Activated T-cell treated with anti-CD3 and anti-CD28 coated beads, Interleukin-2, amount 50 U/mL, for 24 hours (primary cell): ENCODE measurements around the gene CAMSAP1.

Experiments used
- DNase-seq: peaks from one replicate; pipeline ENCODE4 v3.0.0-alpha.2; 2020
- H3K27ac Mint-ChIP-seq: 2 replicates; pipeline ENCODE4 v1.8.0; 2020; ENCODE audit warnings: mild to moderate bottlenecking, mixed read lengths
- H3K27me3 Mint-ChIP-seq: 2 replicates; pipeline ENCODE4 v1.8.0; 2020; ENCODE audit warnings: mixed read lengths
- H3K36me3 Mint-ChIP-seq: 2 replicates; pipeline ENCODE4 v1.8.0; 2020; ENCODE audit warnings: low read depth, mixed read lengths
- H3K4me1 Mint-ChIP-seq: 2 replicates; pipeline ENCODE4 v1.8.0; 2020; ENCODE audit warnings: low read depth, mixed read lengths
- H3K4me3 Mint-ChIP-seq: 2 replicates; pipeline ENCODE4 v1.8.0; 2020; ENCODE audit warnings: mild to moderate bottlenecking, moderate library complexity, mixed read lengths
- H3K9me3 Mint-ChIP-seq: 2 replicates; pipeline ENCODE4 v1.8.0; 2020; ENCODE audit warnings: mixed read lengths

Gene CAMSAP1

GRCh38 chr9:135818718-135819475 is 88.4 kb downstream of the CAMSAP1 start:
- peaks cover 97% of the 10 kb centered on the region for H3K36me3 Mint-ChIP-seq
- no peaks in the 10 kb centered on the region for H3K27me3 Mint-ChIP-seq

GRCh38 chr9:135817951-135818717 is 89.2 kb downstream of the CAMSAP1 start:
- no peaks in the 10 kb centered on the region for H3K9me3 Mint-ChIP-seq
- no peaks in the 10 kb centered on the region for H3K27me3 Mint-ChIP-seq
- no peaks in the 10 kb centered on the region for H3K4me1 Mint-ChIP-seq
- no peak overlapping the region for H3K4me3 Mint-ChIP-seq
- H3K36me3 Mint-ChIP-seq, result peaks cover 96% of the 10 kb centered on the region
- no peak for DNase-seq
- H3K27ac Mint-ChIP-seq, result no peak overlapping the region

More at GRCh38 chr9:135818718-135819475, 88.4 kb downstream of the CAMSAP1 start:
- DNase-seq, result no peak
- H3K9me3 Mint-ChIP-seq, result no peaks in the 10 kb centered on the region
- no peaks in the 10 kb centered on the region for H3K4me1 Mint-ChIP-seq
- no peak overlapping the region for H3K27ac Mint-ChIP-seq
- H3K4me3 Mint-ChIP-seq, result no peak overlapping the region

GRCh38 chr9:135816651-135816970 is 90.7 kb downstream of the CAMSAP1 start:
- no peak overlapping the region for H3K27ac Mint-ChIP-seq
- no peak overlapping the region for H3K4me3 Mint-ChIP-seq
- H3K9me3 Mint-ChIP-seq, result no peaks in the 10 kb centered on the region
- H3K27me3 Mint-ChIP-seq, result no peaks in the 10 kb centered on the region
- peaks cover 96% of the 10 kb centered on the region for H3K36me3 Mint-ChIP-seq
- H3K4me1 Mint-ChIP-seq, result no peaks in the 10 kb centered on the region
- no peak for DNase-seq

DNA sequence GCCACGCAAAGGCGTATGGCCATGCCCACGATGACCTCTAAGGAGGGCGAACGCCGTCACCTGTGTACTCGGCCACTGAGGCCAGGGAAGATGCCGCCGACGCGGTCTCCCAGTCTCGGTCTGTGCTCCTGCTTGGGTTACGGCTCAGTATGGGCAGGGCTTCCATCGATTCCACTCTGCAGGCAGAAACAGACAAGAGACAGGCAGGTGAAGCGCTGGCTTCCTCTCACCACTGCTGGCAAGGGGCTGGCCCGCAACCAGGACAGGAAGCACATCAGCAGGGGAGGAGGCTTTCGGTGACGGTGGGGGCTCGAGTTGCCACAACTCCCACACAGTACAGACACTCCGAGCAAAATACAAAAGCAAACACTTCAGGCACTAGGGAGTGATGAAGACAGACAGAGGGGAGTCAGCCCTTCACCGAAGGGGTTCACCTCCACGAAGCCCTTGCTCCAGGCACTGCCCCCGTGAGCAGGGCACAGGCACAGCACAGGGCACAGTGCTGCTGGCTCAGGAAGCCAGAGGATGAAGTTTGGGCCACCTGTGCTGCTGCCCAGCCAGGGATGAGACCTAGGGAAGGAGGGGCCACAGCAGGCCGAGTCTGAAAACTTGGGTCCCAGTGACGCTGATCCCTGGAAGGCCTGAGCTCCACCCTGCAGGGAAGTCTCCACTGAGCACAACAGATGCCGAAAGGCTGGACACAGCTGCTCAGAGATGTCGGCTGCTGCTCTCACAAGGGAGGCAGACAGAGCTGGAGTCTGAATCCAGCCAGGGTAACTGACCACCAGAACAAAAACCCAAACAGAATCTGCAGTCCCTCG is 91.3 kb downstream of the CAMSAP1 start:
- Mint-ChIP-seq H3K4me1 (no peaks in the 10 kb centered on the region), H3K4me3 (no peak overlapping the region), H3K27me3 (no peaks in the 10 kb centered on the region), H3K27ac (peak overlapping the region; percentile 27), H3K36me3 (peaks cover 96% of the 10 kb centered on the region), H3K9me3 (no peaks in the 10 kb centered on the region)
- no peak for DNase-seq

GRCh38 chr9:135815413-135815812 is 91.9 kb downstream of the CAMSAP1 start:
- H3K4me3 Mint-ChIP-seq, result no peak overlapping the region
- H3K4me1 Mint-ChIP-seq, result no peaks in the 10 kb centered on the region
- H3K36me3 Mint-ChIP-seq, result peaks cover 96% of the 10 kb centered on the region
- H3K27ac Mint-ChIP-seq, result no peak overlapping the region
- no peak for DNase-seq
- H3K9me3 Mint-ChIP-seq, result no peaks in the 10 kb centered on the region
- no peaks in the 10 kb centered on the region for H3K27me3 Mint-ChIP-seq

- Mint-ChIP-seq H3K36me3 (peaks cover 95% of the 10 kb centered on the region), H3K4me1 (no peaks in the 10 kb centered on the region), H3K4me3 (no peak overlapping the region), H3K9me3 (no peaks in the 10 kb centered on the region), H3K27ac (peak overlapping the region; percentile 52), H3K27me3 (no peaks in the 10 kb centered on the region)
- DNase-seq, result no peak
Measured at GRCh38 chr9:135814421-135815095, 92.8 kb downstream of the CAMSAP1 start.

DNA sequence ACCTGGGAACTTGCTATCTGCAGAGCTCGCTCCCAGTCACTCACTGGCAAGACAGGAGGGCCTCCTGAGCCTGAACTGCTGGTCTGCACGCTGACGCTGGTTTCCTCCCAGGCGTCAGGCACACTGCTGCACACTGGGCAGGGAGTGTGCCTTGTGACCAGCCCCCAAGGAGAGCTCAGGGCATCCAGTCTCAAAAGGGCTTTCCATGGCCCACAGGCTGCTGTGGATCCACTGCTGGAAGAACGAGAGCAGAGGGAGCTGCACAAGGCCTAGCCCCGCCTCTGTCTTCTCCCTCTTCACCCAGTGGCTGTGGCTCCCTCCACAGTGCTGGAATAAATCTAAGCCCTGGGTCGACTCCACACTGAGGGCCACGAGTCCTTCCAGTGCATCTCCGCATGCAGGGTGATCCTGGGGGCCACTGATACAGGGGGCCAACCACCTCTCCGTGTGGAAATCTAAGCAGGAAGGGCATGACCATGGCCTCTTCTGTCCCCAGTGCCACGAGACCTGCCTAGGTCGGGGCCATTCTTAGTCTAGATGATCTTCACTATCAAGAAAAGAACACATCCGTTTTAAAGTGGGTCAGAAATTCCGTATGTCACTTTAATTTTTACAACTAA is 93.6 kb downstream of the CAMSAP1 start:
- Mint-ChIP-seq H3K4me3 (no peak overlapping the region), H3K36me3 (peaks cover 97% of the 10 kb centered on the region), H3K4me1 (no peaks in the 10 kb centered on the region)

GRCh38 chr9:135812961-135813360 is 94.4 kb downstream of the CAMSAP1 start:
- peaks cover 90% of the 10 kb centered on the region for H3K36me3 Mint-ChIP-seq
- no peaks in the 10 kb centered on the region for H3K9me3 Mint-ChIP-seq
- no peaks in the 10 kb centered on the region for H3K27me3 Mint-ChIP-seq
- no peak overlapping the region for H3K27ac Mint-ChIP-seq
- no peak for DNase-seq
- H3K4me1 Mint-ChIP-seq, result no peaks in the 10 kb centered on the region
- H3K4me3 Mint-ChIP-seq, result no peak overlapping the region

More for the DNA sequence above, 93.6 kb downstream of the CAMSAP1 start:
- H3K9me3 Mint-ChIP-seq, result no peaks in the 10 kb centered on the region
- no peak for DNase-seq
- no peak overlapping the region for H3K27ac Mint-ChIP-seq
- no peaks in the 10 kb centered on the region for H3K27me3 Mint-ChIP-seq

GRCh38 chr9:135811801-135812200 is 95.5 kb downstream of the CAMSAP1 start:
- Mint-ChIP-seq H3K4me3 (no peak overlapping the region), H3K9me3 (no peaks in the 10 kb centered on the region), H3K36me3 (peaks cover 78% of the 10 kb centered on the region), H3K27ac (peak overlapping the region; percentile 51), H3K27me3 (no peaks in the 10 kb centered on the region), H3K4me1 (no peaks in the 10 kb centered on the region)
- DNase-seq, result no peak

DNA sequence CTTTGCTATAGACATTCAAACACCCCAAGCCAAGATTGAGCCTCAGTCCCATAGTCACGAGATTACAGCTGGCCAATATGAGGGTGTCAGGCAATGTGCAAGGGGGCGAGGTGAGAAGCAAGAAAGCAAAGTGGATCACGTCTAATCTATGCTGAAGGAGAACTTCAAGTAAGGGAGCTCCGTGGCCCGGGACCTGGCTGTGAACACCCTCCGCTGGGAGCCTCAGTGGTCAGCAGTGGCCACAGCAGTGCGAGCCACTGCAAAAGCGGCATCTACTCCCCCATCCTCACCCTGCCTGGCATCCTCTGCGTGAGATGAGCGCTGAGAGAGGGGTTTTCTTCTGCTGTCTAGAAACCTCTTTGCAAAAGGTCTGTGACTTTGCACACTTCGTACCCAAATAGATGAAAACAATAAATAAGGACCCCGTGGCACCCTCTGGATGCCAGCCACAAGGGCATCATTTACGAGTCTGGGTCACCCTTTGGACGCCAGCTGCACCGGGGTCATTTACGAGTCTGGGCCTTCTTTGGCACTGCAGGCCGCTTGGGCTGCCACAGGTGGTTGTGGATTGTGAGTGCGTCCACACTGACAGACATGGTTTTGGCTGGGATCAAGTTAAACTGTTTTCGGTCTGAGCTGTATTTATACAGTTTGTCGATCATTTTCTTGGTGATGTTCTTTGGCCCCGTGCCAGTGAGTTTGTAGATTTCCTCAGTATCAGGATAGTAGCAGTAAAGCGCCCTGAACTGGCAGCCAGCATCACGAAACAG is 96.4 kb downstream of the CAMSAP1 start:
- DNase-seq, result no peak
- no peaks in the 10 kb centered on the region for H3K9me3 Mint-ChIP-seq
- H3K4me1 Mint-ChIP-seq, result peaks cover 1% of the 10 kb centered on the region
- no peak overlapping the region for H3K27ac Mint-ChIP-seq
- H3K36me3 Mint-ChIP-seq, result peaks cover 70% of the 10 kb centered on the region
- H3K27me3 Mint-ChIP-seq, result no peaks in the 10 kb centered on the region
- no peak overlapping the region for H3K4me3 Mint-ChIP-seq

DNA sequence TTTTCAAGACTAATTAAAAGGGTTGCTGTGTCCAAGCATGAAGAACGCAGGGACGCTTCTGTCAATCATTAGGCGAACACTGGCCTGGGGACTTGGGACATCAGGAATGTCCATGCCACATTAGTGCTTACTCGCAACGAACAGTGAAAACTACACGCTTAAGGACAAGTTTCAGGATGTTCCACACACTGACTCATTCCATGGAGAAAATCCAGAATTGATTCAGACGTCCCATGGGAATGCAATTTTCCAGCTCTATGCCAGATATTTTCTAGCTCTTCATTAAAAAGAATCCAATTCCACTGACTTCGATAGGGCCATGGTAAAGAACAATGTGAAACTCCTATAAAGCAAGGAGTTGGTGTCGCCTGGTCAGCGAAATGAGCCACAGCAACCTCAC is 98.2 kb downstream of the CAMSAP1 start:
- H3K27ac Mint-ChIP-seq, result no peak overlapping the region
- DNase-seq, result no peak
- H3K36me3 Mint-ChIP-seq, result peaks cover 52% of the 10 kb centered on the region
- H3K4me1 Mint-ChIP-seq, result peaks cover 8% of the 10 kb centered on the region
- H3K4me3 Mint-ChIP-seq, result no peak overlapping the region
- no peaks in the 10 kb centered on the region for H3K9me3 Mint-ChIP-seq
- H3K27me3 Mint-ChIP-seq, result no peaks in the 10 kb centered on the region

- H3K4me1 Mint-ChIP-seq, result peaks cover 8% of the 10 kb centered on the region
- H3K9me3 Mint-ChIP-seq, result no peaks in the 10 kb centered on the region
- H3K27me3 Mint-ChIP-seq, result no peaks in the 10 kb centered on the region
- H3K4me3 Mint-ChIP-seq, result no peak overlapping the region
- peaks cover 16% of the 10 kb centered on the region for H3K36me3 Mint-ChIP-seq
- no peak overlapping the region for H3K27ac Mint-ChIP-seq
- no peak for DNase-seq
Measured at GRCh38 chr9:135805422-135806022, 101.8 kb downstream of the CAMSAP1 start.
